Measurements from ENCODE around the gene ACOX2.
"Not testable (repeated sequence)": the region's sequence is repeated elsewhere in the genome, so short reads cannot be mapped to it uniquely, and the experiment has no call there.

The ACOX2 gene

DNA sequence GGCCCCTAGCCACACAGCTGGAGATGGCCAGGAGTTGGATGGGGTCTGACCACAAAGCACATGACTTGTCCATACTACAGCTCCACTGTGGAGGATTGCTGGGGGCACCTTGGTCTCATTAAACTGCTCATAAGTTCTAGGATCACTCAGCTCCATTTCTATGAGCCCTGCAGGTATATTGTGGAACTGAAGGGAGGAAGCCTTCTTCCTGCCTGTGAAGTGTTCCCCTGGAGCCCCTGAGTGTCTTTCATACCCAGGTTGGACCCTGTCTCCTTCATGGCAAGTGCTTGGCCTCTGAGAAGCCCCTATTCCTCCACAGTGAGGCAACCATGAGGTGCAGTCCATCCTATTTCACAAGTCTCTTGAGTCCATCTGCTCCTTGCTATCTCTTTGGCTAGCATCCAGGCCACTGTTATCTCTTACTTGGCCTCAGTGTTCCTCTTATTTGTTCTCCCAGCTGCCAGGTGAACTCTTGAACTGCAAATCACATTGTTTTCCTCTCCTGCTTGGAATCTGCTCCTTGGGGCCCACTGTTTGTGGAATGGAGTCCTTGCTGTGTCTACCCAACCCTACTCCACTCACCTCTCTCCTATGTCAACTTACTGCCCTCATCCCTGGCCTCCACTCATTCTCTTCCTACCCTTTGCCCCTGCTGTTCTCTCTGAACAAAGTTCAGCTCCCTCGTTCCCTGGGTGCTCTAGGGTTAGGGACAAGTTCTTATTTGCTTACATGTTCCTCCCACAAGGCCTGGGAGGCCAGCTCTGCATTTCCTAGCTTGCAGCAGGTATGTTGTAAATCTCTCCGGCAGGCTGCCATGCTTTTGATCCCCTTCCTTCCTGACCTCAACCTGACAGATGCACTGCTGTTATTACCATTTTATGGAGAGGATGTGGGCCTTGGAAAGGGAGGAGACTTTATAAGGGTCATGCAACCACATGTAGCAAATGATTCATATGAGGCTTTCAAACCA is 1.2 kb downstream of the ACOX2 start:
- DNase-seq (ENCODE audit: low read depth in 1 of 2, low spot score in 1 of 2) = no peak

DNA sequence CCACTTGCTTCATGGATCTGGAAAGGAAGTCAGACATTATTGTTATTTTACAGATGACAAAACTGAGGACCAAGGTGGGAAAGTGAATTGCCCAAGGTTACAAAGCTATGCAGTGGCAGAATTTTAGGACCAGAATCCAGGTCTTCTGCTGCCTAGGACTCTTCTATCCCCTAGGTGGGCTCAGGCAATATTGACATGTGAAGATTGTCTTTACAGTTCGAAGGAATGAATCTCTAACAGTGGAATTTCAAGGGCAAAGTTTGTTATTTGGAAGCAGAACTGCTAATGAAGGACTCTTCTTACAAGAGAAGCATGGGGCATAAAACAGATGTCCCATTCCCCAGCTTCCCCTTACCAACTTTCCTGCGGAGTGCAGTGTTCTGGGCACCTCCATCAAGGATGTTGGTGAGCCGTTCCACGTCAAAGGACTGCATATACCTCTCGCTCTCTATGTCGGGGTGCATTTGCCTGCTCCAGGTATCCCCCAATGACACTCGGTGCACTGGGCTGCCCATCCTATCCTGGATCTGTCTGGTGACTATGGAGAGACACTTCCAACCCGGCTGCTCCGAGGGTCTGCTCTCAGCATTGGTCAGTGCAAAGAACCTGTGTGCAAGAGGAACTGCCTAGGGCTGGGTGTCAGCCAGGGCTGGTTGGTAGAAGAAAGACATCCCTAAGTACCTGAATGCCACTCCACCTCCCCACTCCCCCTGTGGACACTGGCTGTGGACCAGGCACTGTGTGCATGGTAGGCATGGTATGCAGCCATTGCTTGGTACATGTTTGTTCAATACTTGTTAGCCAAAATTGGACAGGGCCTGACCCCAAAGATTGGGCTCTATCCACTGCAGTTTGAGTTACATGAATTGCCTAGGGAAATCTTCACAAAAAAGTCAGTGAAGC is 2.1 kb downstream of the ACOX2 start:
- no peak for DNase-seq (ENCODE audit: low read depth in 1 of 2, low spot score in 1 of 2)

DNA sequence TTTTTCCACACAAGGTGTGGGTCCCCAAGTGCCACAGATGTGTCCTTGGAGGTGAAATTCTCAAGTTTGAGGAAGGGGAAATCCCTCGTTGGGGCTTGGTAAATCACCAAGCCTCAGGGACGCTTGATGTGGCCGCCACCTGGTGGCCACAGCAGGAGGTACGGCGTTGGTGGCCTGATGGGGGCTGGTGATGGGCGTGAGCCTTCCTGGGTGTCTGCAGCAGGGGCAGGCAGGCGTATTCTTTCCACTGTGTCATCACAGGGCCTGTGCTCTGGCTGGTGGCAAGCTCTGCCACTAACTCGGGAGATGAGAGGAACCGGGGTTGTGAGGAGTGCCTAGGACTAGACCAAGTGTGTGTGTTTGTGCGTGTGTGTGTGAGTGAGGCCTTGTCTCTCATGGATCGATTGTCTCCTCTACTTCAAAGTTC is 4.2 kb downstream of the ACOX2 start:
- DNase-seq (ENCODE audit: low read depth in 1 of 2, low spot score in 1 of 2) = peak; percentile 64 to 66

DNA sequence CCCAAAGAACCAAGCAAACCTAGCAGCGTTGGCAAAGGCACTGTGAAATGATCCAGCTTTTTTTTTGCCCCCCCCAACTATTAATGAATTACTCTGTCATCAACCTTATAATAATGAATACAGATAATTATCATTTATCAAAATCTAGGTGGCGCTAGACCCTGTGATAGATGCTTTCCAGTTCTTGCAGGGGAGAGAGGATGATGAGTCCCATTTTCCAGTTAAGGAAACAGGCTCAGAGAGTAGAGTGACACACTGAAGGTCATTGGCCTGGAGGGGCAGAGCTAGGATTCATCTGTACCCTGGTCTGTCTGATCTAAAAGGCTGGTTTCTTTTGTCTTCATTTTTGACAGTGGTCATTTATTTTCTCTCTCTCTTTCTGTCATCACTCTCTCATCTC is 5.0 kb downstream of the ACOX2 start:
- no peak for DNase-seq (ENCODE audit: low read depth in 1 of 2, low spot score in 1 of 2)

DNA sequence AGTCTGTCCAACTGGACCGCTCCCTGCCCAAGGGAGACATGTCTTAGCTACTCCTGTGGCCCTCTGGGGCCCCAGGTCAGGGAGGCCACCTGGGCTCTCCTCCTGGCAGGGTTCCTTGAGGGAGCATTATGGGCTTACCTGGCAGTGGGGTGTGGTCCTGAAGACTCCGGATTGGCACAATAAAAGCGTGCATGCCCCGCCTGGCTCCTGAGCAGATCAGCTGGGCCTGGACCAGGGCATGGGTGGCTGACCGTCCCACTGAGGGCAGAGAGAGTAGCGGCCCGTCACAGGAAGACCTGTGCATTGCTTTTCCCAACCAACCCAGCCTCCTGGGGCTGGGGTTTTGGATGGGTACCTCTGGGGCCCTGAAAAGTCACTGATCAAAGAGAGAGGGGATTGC is 5.4 kb downstream of the ACOX2 start:
- no peak for DNase-seq (ENCODE audit: low read depth in 1 of 2, low spot score in 1 of 2)

DNA sequence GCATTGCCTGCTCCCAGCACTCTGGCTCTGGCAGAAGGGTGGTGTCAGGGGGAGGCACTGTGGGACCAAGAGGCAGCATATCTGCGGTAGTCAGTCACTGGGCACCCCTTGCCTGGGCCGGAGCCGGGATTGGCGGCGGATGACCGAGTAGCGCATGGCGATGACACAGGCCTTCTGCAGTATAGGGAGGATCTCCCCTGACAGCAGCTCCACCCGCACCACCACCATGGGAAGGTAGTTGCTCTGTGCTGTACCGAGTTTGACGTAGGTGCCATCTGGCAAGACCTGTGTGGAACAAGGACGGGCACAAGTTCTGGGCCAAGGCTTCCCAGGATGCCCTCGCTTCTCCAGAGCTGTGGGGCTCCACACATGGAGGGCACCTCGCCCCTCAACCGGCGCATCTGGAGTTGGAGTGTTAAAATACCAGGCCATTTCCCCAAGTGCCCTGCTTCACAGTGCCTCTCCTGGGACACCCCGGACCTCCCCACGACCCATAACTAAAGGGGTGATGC is 6.6 kb downstream of the ACOX2 start:
- no peak for DNase-seq (ENCODE audit: low read depth in 1 of 2, low spot score in 1 of 2)

DNA sequence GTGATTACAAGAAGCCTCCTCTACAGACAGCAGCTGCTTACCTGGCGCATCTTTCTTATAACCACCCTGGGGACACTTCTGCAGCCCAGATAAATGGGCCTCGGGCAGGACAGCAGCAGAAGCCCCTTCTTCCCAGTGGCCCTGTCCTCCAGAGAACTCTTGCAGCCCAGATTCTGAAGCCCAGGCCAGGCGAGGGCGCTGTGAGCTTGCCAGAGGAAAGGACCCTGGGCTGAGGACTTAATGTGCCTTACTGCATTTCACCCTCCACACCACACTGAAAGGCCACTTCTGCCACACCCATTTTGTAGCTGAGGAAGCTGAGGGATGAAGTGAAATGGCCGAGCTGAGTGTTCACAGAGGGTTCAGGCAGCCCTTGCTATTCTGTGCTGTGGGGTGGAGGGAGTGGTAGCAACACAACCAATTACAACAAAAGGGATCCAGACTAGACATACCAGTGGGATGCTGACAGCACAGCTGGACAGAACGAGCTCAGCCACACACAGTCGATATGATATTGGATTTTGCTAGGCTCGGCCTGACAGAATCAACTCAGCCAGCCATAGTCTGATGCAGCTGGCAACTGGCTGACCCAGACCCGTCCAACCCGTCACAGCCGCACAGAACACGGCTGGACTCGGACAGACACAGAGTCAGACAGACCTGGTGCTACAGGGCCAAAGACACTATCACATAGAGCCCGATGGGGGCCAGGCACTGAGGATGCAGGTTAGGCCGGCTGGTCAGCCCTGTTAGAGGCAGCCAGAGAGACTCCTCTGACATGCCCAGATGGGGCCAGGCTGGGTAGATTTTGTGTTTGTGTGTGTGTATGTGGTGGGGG is 7.3 kb downstream of the ACOX2 start:
- DNase-seq (ENCODE audit: low read depth in 1 of 2, low spot score in 1 of 2) = no peak

DNA sequence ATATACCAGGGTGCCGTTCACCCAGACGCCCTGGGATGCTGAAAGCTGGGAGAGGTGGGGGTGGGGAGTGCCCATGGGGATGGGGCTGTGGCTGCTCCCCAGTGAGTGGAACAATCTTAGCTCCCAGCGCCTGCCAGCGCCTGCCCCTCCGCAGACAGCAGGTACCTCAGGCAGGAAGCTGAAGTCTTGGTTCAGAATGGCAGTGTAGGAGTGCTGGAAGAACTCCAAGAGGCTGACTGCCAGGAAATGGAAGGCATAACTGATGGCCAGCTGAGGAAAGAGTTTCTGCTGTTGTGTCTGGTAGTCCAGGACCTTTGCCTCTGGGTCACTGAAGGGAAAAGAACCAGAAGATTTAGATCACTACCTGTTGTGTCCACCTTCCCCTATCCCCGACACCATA is 8.4 kb downstream of the ACOX2 start:
- DNase-seq (ENCODE audit: low read depth in 1 of 2, low spot score in 1 of 2) = no peak

DNA sequence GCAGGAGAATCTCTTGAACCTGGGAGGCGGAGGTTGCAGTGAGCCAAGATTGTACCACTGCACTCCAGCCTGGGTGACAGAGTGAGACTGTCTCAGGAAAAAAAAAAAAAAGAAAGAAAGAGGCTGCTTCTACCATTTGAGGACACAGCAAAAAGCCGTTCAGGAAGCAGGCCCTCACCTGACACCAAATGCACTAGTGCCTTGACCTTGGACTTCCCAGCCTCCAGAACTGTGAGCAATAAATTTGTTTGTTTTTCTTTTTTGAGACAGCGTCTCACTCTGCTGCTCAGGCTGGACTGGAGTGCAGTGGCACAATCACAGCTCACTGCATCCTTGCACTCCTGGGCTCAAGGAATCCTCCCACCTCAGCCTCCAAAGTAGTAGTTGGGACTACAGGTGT is 9.6 kb downstream of the ACOX2 start:
- DNase-seq (ENCODE audit: low read depth in 1 of 2, low spot score in 1 of 2) = not testable (repeated sequence)

DNA sequence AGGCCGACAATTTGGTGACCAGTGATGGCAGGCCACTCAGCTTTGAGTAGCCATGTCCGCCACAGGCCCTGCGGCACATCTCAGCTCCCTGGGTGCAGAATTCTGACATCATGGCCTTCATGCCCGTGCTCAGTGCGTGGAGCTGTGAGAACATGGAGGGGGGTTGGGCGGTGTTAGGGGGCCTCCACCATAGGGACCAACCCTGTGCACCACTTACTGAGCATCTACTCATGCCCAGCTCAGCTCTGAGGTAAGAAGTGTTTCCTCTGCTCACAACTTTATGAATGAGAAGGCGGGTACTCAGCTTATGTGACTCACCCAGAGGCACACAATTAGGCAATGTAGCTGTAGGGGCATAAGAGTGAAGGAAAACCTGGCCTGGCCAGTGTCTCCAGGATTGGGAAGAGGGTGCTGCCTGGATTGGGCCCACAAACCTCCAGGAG is 10.5 kb downstream of the ACOX2 start:
- no peak for DNase-seq (ENCODE audit: low read depth in 1 of 2, low spot score in 1 of 2)

DNA sequence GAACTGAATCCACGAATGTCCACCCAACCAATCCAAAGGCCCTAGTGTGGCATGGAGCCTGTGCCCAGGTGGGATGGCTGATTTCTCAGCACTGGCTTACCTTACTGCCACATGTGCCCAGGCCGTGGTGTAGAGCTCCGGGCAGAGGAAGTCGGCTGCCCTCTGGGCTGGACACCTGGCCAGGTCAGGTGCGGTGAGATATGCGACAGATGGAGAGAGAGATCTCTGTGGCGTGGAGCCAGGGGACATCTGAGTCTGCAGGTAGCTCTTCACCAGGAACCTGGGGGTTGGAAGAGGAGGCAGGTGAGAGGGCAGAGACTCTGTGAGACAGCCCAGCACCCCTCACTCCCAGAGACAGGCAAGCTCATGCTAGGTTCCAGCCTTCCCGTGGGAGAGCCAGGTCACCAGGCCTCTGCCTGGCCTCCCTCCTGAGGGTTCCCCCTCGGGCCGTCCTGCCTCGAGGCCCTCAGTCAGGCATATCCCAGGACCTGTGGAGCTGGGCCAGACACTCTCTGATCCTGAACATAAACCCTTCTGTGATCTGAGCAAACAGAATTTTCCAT is 12.6 kb downstream of the ACOX2 start:
- no peak for DNase-seq (ENCODE audit: low read depth in 1 of 2, low spot score in 1 of 2)

DNA sequence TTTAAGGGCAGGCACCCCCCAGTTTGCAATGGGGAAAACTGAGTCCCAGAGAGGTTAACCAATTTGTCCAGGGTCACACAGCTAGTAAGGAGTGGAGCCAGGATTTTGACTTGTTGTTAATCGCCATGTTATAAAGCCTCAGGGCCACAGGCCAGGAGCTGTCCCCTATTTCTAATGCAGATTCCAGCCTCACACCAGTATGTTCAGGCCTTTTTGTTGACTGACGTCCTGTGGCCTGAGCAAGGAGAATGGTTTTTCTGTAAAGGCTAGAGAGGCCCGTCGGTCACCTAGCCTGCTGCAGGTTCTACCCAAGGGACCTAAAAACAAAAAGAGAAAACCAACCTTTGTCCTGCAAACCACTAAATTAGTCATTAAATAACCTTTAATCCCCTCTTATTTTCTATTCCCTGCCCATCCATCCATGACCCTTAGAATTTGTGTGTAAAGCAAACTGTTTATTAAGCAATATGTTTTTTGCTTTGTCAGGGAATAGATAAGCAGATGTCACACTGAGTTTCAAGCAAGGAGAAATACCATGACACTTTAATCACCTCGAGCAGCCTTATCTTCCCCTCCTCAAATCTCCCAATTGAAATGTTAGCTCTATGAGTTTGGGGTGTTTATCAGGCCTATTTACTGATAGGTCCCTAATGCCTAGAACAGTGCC is 14.1 kb downstream of the ACOX2 start:
- no peak for DNase-seq (ENCODE audit: low read depth in 1 of 2, low spot score in 1 of 2)

DNA sequence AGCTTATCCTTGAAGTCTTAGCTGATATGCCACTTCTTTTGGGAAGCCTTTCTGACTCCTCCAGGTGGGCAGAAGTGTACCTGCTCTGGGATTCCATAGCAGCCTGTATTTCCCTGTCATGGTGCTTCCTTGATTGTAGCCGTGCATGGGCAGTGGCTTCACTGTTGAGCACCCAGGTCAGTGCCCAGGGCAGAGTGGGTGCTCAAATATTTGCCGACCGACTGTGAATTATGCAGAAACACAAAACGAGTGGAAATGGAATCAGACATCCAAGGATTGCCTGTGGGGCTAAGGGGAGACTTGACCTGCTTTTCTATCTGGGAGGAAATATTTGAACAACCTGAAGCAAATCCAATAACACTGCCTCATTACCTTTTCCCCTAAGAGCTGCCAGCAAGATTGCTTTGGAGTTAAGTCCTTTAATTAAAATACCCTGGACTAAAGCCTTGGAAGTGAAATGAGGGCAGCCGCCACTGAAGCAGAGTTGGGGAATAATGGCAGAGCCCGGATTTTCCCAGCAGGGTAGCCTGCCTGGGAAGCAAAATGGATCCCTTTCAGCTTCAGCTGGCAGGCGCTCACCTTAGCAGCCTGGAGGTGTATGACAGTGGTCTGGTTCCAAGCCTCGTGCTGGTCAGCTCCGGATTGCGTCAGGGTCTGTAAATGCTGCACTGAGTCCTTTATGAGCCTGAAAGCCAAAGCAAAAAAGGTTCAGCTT is 14.9 kb downstream of the ACOX2 start:
- DNase-seq (ENCODE audit: low read depth in 1 of 2, low spot score in 1 of 2) = no peak

DNA sequence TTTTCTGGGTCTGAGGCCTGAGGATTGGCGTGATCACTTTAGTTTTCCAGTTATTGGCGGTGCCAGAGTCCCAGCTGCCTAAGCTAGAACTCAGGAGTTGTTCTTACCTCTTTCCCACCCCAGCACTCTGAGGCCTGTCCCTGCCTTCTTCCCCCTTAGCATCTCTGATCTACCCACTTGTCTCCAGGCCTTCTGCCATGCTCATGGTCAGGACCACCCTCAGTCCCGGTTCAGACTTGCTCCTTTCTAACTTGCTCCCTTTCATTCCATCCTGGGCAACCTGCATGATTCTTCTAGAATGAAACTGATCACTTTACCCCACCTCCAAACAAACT is 15.7 kb downstream of the ACOX2 start:
- DNase-seq (ENCODE audit: low read depth in 1 of 2, low spot score in 1 of 2) = no peak

DNA sequence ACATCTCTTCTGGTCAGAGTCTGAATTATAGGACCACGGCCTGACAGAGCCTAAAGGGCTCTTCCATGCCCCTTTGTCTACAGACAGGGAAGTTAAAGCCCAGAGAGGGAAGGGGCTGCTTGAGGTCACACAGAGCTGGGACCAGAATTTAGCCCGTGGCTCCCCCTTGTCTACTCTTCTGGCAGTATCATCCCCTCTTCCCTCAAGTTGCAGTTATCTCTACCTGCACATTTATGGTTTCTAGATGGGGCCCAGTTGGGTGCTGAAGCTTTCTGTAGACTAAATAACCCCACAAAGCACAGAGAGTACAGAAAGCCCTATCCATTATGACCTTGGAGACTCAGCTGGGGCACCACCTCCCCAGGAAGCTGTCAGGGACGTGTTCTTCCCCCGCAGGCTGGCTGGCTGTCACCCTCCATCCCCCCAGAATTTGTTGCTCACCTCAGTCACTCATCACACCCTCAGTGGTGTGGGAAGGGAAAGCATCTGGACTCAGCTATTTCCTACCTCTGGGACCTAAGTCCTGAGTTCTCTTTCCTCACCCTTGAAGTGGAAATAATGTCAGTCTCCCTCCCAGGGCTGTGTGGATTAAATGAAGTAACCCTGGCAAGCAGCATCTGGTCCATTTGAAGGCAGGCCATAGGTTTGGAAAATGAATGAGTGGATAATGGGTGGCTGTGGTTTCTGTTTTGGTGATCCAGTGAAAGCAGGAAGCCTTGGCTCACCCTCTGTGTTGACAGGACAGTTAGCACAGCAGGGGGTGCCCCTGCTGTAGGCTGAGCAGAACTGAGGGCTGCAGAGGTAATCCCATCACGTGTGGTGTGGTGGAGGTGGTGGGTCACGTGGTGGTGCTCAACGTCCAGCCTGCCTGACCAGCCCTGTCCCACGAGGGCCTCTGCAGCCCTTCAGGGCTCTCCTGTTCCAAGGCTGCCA is 16.3 kb downstream of the ACOX2 start:
- DNase-seq (ENCODE audit: low read depth in 1 of 2, low spot score in 1 of 2) = no peak

DNA sequence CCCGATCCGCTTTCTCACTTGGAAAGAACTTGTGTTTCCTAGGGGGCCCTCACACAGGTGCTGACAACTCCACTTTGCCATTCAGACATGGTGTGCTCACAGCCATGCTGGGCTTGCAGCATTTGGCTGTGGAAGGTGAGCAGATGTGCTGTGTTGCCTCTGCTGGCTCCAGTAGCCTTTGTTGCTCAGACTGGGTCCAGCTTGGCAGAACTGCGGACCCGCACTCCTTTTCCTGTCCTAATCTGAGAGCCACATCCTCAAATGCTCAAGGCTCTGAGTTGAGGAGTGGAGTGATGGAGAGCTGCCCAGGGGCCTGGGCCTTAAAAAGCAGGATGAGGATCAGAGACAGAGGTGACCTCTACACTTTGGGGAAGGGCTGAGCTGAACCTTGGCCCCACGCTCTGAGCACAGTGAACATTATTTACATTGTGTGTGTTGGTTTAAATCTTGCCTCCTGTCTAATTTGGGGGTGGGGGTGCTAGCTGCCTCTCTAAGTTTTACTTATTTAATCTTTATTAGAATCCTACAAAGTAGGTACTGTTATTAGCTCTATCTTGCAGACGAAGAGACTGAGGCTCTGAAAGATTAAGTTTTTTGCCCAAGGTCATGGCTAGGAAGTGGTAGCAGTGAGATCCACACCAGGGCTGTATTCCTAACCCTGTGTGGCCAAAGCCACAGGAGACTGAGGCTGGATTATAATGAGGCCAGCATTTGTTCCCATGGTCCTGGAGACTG is 17.2 kb downstream of the ACOX2 start:
- no peak for DNase-seq (ENCODE audit: low read depth in 1 of 2, low spot score in 1 of 2)

DNA sequence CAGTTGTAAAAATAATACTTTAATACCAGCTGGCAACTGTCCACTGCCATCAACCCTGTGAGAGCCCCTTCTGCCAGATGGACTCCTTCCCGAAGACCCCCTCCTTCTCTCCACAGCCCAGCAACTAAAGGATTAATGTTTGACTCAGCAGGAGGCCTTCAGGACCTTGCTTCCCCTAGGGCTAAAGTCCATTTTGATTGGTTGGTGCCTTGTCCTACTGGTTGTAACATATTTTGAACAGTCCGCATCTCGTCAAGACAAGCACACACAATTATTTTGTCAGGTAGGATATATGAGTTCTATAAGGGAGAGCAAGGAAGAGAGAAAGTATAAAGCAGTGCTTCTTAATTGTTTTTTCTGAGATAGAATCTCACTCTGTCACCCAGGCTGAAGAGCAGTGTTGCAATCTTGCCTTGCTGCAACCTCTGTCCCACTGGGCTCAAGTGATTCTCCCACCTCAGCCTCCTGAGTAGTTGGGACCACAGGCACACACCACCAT is 18.6 kb downstream of the ACOX2 start:
- no peak for DNase-seq (ENCODE audit: low read depth in 1 of 2, low spot score in 1 of 2)

Measured in stimulated activated CD4-positive, alpha-beta T cell treated with anti-CD3 and anti-CD28 coated beads, Interleukin-15, amount 100 ng/mL, for 1 hour (primary cell).